Endothelial cell (in vitro differentiated cells): ENCODE results near the gene RAVER1. TPM values are rescaled to one million over a fixed set of nuclear protein-coding genes. Genes with fewer than 3 reads are reported as not detected.

Source experiments
- DNase-seq: peaks from one replicate; pipeline ENCODE4 v3.0.0; 2021; ENCODE audit warnings: low spot score
- H3K27ac Mint-ChIP-seq: one replicate; pipeline ENCODE4 v1.8.0; 2021; ENCODE audit warnings: mixed read lengths, inconsistent platforms; ENCODE audit not compliant: unreplicated experiment
- H3K27me3 Mint-ChIP-seq: one replicate; pipeline ENCODE4 v1.8.0; 2021; ENCODE audit warnings: mild to moderate bottlenecking, moderate library complexity, mixed read lengths, inconsistent platforms; ENCODE audit not compliant: unreplicated experiment
- H3K36me3 Mint-ChIP-seq: one replicate; pipeline ENCODE4 v1.8.0; 2021; ENCODE audit warnings: mild to moderate bottlenecking, low read depth, mixed read lengths, inconsistent platforms; ENCODE audit not compliant: unreplicated experiment
- H3K4me1 Mint-ChIP-seq: one replicate; pipeline ENCODE4 v1.8.0; 2021; ENCODE audit warnings: mild to moderate bottlenecking, mixed read lengths, inconsistent platforms; ENCODE audit not compliant: unreplicated experiment
- H3K4me3 Mint-ChIP-seq: one replicate; pipeline ENCODE4 v1.8.0; 2021; ENCODE audit warnings: mild to moderate bottlenecking, mixed read lengths, inconsistent platforms; ENCODE audit not compliant: unreplicated experiment
- H3K9me3 Mint-ChIP-seq: one replicate; pipeline ENCODE4 v1.8.0; 2021; ENCODE audit warnings: mixed read lengths, inconsistent platforms; ENCODE audit not compliant: unreplicated experiment
- CTCF ChIP-seq: fragments of 200-600 bp; sonication (generic); IDR thresholded peaks from one replicate; pipeline ENCODE4 v1.5.0; 2021; ENCODE audit warnings: antibody characterized with exemption; ENCODE audit not compliant: unreplicated experiment
- total RNA-seq: library from RNA; stranded (reverse); fragmentation: NEBNext Ultra II Directional; extraction: Animal tissue kit (Norgen Biotek cat#: 25700); gene quantifications from one replicate; pipeline ENCODE4 v1.2.1, GENCODE V29; 2021; ENCODE audit not compliant: unreplicated experiment

RAVER1 gene
- total RNA-seq, 1 donor from 2014 or later: 46.1 TPM

- Mint-ChIP-seq H3K4me3 (peak within 1 kb of the TSS; percentile 25), H3K27ac (no peak within 1 kb of the TSS), H3K27me3 (peaks cover 40% of the 10 kb centered on the region), H3K36me3 (peaks cover 9% of the 10 kb centered on the region), H3K9me3 (no peaks in the 10 kb centered on the region), H3K4me1 (peaks cover 16% of the 10 kb centered on the region)
- TF ChIP-seq CTCF: no peak
- DNase-seq: no peak
These were observed 43.4 kb downstream of the RAVER1 start, which contains the start of gene ICAM5 for GRCh38 chr19:10289836-10290356. Gene ICAM5, plus strand, starts transcription at chr19:10289952. Its CDS starts 92 bp downstream, at chr19:10290044.

GRCh38 chr19:10289167-10289835 is 44.0 kb downstream of the RAVER1 start:
- Mint-ChIP-seq H3K9me3 (no peaks in the 10 kb centered on the region), H3K4me1 (peaks cover 16% of the 10 kb centered on the region), H3K27me3 (peaks cover 37% of the 10 kb centered on the region), H3K36me3 (peaks cover 11% of the 10 kb centered on the region), H3K4me3 (peak overlapping the region; percentile 25), H3K27ac (no peak overlapping the region)
- no peak for DNase-seq
- no peak for TF ChIP-seq CTCF

GRCh38 chr19:10288662-10289166 is 44.6 kb downstream of the RAVER1 start:
- Mint-ChIP-seq H3K4me3 (peak overlapping the region; percentile 25), H3K27me3 (peaks cover 36% of the 10 kb centered on the region), H3K9me3 (no peaks in the 10 kb centered on the region), H3K36me3 (peaks cover 11% of the 10 kb centered on the region), H3K4me1 (peaks cover 16% of the 10 kb centered on the region), H3K27ac (no peak overlapping the region)
- no peak for DNase-seq
- TF ChIP-seq CTCF: no peak

GRCh38 chr19:10286803-10287737 is 46.3 kb downstream of the RAVER1 start, which contains the start of gene ICAM4:
Gene ICAM4, plus strand, starts transcription at chr19:10286955. Its CDS starts 58 bp downstream, at chr19:10287013.
- DNase-seq: no peak

More at GRCh38 chr19:10286803-10287737, 46.3 kb downstream of the RAVER1 start, which contains the start of gene ICAM4:
- Mint-ChIP-seq H3K36me3 (peaks cover 6% of the 10 kb centered on the region), H3K4me3 (no peak within 1 kb of the TSS), H3K27ac (no peak within 1 kb of the TSS), H3K4me1 (peaks cover 16% of the 10 kb centered on the region), H3K27me3 (peaks cover 23% of the 10 kb centered on the region), H3K9me3 (no peaks in the 10 kb centered on the region)
- TF ChIP-seq CTCF: no peak
